ENCODE measurements around the gene TJP2. TPM values are rescaled to one million over a fixed set of nuclear protein-coding genes. Genes with fewer than 3 reads are reported as not detected.

TJP2 gene
- total RNA-seq, 2 donors from 2014 or later, result 60.2 to 79.1 TPM

DNA sequence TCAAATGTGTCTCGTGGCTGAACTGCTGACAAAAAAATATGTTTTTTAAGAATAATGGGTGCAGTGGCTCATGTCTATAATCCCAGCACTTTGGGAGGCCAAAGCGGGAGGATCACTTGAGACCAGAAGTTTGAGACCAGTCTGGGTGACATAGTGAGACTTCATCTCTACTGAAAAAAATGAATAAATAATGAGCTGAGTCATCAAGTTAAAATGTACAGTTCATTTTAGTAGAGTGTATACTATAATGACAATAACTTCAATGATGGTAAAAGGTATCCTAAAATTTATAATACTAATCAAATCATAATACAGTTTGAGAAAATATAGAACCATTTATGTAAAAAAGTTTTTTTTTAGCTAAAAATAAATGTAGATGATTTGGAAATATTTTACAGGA is 37.9 kb upstream of the TJP2 start:
- DNase-seq (no peak), ATAC-seq (no peak)
- Histone ChIP-seq H3K36me3 (replicated peaks in 1 of 2; ENCODE audit: insufficient read depth in 1 of 2, low read depth in 2 of 2) (no peaks in the 10 kb centered on the region), H3K27ac (no peak overlapping the region), H3K27me3 (no peaks in the 10 kb centered on the region), H3K4me3 (no peak overlapping the region), H3K4me1 (peaks cover 15% of the 10 kb centered on the region), H3K9me3 (no peaks in the 10 kb centered on the region)
- WGBS, 2 donors, result 89 to 90% methylated on average over 2 of the region's 2 CpGs
- intact Hi-C loops (cut with DNase I), result no loop called here
- no peak for TF ChIP-seq POLR2A (IDR thresholded peaks at IDR 0.05)
- TF ChIP-seq, protein P1, sequence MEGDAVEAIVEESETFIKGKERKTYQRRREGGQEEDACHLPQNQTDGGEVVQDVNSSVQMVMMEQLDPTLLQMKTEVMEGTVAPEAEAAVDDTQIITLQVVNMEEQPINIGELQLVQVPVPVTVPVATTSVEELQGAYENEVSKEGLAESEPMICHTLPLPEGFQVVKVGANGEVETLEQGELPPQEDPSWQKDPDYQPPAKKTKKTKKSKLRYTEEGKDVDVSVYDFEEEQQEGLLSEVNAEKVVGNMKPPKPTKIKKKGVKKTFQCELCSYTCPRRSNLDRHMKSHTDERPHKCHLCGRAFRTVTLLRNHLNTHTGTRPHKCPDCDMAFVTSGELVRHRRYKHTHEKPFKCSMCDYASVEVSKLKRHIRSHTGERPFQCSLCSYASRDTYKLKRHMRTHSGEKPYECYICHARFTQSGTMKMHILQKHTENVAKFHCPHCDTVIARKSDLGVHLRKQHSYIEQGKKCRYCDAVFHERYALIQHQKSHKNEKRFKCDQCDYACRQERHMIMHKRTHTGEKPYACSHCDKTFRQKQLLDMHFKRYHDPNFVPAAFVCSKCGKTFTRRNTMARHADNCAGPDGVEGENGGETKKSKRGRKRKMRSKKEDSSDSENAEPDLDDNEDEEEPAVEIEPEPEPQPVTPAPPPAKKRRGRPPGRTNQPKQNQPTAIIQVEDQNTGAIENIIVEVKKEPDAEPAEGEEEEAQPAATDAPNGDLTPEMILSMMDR (IDR thresholded peaks at IDR 0.05), result no peak

- Histone ChIP-seq H3K27ac (no peak overlapping the region), H3K9me3 (no peaks in the 10 kb centered on the region), H3K36me3 (replicated peaks in 1 of 2; ENCODE audit: insufficient read depth in 1 of 2, low read depth in 2 of 2) (no peaks in the 10 kb centered on the region), H3K4me1 (peaks cover 13% of the 10 kb centered on the region), H3K27me3 (no peaks in the 10 kb centered on the region), H3K4me3 (no peak overlapping the region)
- ATAC-seq (no peak), DNase-seq (no peak)
- no peak for TF ChIP-seq POLR2A (IDR thresholded peaks at IDR 0.05)
- TF ChIP-seq, protein P1 (IDR thresholded peaks at IDR 0.05), result no peak
- intact Hi-C loops (cut with DNase I), result no loop called here
- WGBS, 2 donors, result 81 to 84% methylated on average over 7 of the region's 7 CpGs
These were observed 37.3 kb upstream of the TJP2 start for GRCh38 chr9:69136779-69137178.

DNA sequence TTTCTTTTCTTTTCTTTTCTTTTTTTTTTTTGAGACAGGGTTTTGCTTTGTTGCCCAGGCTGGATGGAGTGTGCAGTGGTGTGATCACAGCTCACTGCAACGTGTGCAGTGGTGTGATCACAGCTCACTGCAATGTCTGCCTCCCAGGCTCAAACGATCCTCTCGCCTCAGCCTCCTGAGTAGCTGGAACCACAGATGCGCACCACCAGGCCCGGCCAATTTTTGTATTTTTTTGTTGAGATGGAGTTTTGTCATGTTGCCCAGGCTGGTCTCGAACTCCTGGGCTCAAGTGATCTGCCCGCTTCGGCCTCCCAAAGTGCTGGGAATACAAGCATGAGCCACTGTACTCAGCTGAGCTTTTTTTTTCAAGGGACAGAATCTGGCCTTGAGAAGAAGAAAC is 36.8 kb upstream of the TJP2 start:
- 87 to 92% methylated on average over 7 to 8 of the region's 8 CpGs for WGBS, 2 donors
- intact Hi-C loops (cut with DNase I), result no loop called here
- TF ChIP-seq, protein P1 (IDR thresholded peaks at IDR 0.05), result no peak
- no peak for TF ChIP-seq POLR2A (IDR thresholded peaks at IDR 0.05)

GRCh38 chr9:69139596-69139995 is 34.5 kb upstream of the TJP2 start:
- intact Hi-C loops (cut with DNase I), result no loop called here
- Histone ChIP-seq H3K36me3 (replicated peaks in 1 of 2; ENCODE audit: insufficient read depth in 1 of 2, low read depth in 2 of 2) (no peaks in the 10 kb centered on the region), H3K27ac (no peak overlapping the region), H3K27me3 (no peaks in the 10 kb centered on the region), H3K9me3 (no peaks in the 10 kb centered on the region), H3K4me1 (peaks cover 9% of the 10 kb centered on the region), H3K4me3 (no peak overlapping the region)
- no peak for TF ChIP-seq POLR2A (IDR thresholded peaks at IDR 0.05)
- TF ChIP-seq, protein P1 (IDR thresholded peaks at IDR 0.05), result no peak
- no peak for ATAC-seq
- DNase-seq, result no peak
- 80 to 95% methylated on average over 9 of the region's 9 CpGs for WGBS, 2 donors

More for the DNA sequence above, 36.8 kb upstream of the TJP2 start:
- no peak for DNase-seq
- no peak for ATAC-seq
- H3K36me3 ChIP-seq (replicated peaks in 1 of 2; ENCODE audit: insufficient read depth in 1 of 2, low read depth in 2 of 2), result no peaks in the 10 kb centered on the region
- no peaks in the 10 kb centered on the region for H3K9me3 ChIP-seq
- no peak overlapping the region for H3K27ac ChIP-seq
- H3K4me3 ChIP-seq, result no peak overlapping the region
- H3K27me3 ChIP-seq, result no peaks in the 10 kb centered on the region
- H3K4me1 ChIP-seq, result peaks cover 12% of the 10 kb centered on the region

DNA sequence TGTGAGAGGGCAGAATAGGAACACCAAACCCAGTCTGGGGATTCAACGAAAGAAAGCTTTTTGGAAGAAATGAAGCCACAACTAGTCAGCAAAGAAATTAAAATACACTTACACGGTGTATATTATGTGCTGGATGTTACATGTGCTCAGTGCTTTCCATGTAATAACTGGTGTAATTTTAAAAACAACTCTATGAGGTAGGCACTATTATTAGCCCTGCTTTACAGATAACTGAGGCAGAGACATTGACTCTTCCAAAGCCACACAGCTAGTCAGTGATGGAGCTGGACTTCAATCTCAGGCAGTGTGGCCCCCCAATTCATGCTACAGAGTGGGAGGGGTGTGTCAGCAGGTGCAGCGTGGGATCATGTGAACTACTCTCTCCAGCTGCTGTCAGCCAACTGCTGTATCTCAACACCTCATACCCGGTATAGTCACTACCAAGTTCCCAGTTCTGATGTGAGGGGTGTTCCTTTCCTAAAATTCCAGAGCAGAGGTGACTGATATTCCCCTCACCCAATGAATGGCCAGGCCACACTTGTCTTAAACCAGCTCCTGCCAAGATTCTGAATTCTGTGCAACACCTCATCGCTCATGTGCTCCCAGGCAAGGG is 33.8 kb upstream of the TJP2 start:
- 97 to 98% methylated on average over 3 to 5 of the region's 5 CpGs for WGBS, 2 donors
- Histone ChIP-seq H3K27ac (no peak overlapping the region), H3K9me3 (no peaks in the 10 kb centered on the region), H3K4me1 (peaks cover 9% of the 10 kb centered on the region), H3K4me3 (no peak overlapping the region), H3K36me3 (replicated peaks in 1 of 2; ENCODE audit: insufficient read depth in 1 of 2, low read depth in 2 of 2) (no peaks in the 10 kb centered on the region), H3K27me3 (no peaks in the 10 kb centered on the region)
- ATAC-seq, result no peak
- no peak for DNase-seq
- TF ChIP-seq POLR2A (IDR thresholded peaks at IDR 0.05), result no peak
- TF ChIP-seq, protein P1 (IDR thresholded peaks at IDR 0.05), result no peak
- intact Hi-C loops (cut with DNase I), result no loop called here
